Measurements from ENCODE around the gene YPEL1. TPM values are rescaled to one million over a fixed set of nuclear protein-coding genes. Genes with fewer than 3 reads are reported as not detected.

The YPEL1 gene
- total RNA-seq, 1 donor from 2014 or later: 30.5 TPM

- no peak for DNase-seq (ENCODE audit: low spot score, unreplicated experiment)
- TF ChIP-seq CTCF (IDR thresholded peaks at IDR 0.05; ENCODE audit: unreplicated experiment): no peak
- Mint-ChIP-seq H3K27ac (no peak overlapping the region), H3K36me3 (ENCODE audit: insufficient read depth) (peaks cover 16% of the 10 kb centered on the region), H3K27me3 (no peaks in the 10 kb centered on the region), H3K4me3 (ENCODE audit: low read depth) (no peak overlapping the region), H3K4me1 (ENCODE audit: low read depth) (peaks cover 9% of the 10 kb centered on the region), H3K9me3 (ENCODE audit: low read depth) (no peaks in the 10 kb centered on the region)
Observed at GRCh38 chr22:21759646-21760376, 24.2 kb upstream of the YPEL1 start.

GRCh38 chr22:21759093-21759492 lies 23.5 kb upstream of the YPEL1 start:
- H3K27ac Mint-ChIP-seq: no peak overlapping the region
- no peak for TF ChIP-seq CTCF (IDR thresholded peaks at IDR 0.05; ENCODE audit: unreplicated experiment)
- H3K36me3 Mint-ChIP-seq (ENCODE audit: insufficient read depth): peaks cover 15% of the 10 kb centered on the region

GRCh38 chr22:21758091-21758864 lies 22.7 kb upstream of the YPEL1 start:
- DNase-seq (ENCODE audit: low spot score, unreplicated experiment): no peak
- H3K27ac Mint-ChIP-seq: peak overlapping the region; percentile 17
- no peak for TF ChIP-seq CTCF (IDR thresholded peaks at IDR 0.05; ENCODE audit: unreplicated experiment)
- peaks cover 14% of the 10 kb centered on the region for H3K4me1 Mint-ChIP-seq (ENCODE audit: low read depth)
- peaks cover 10% of the 10 kb centered on the region for H3K36me3 Mint-ChIP-seq (ENCODE audit: insufficient read depth)
- no peaks in the 10 kb centered on the region for H3K27me3 Mint-ChIP-seq
- no peak overlapping the region for H3K4me3 Mint-ChIP-seq (ENCODE audit: low read depth)
- no peaks in the 10 kb centered on the region for H3K9me3 Mint-ChIP-seq (ENCODE audit: low read depth)

More at GRCh38 chr22:21759093-21759492, 23.5 kb upstream of the YPEL1 start:
- no peak overlapping the region for H3K4me3 Mint-ChIP-seq (ENCODE audit: low read depth)
- DNase-seq (ENCODE audit: low spot score, unreplicated experiment): no peak
- no peaks in the 10 kb centered on the region for H3K9me3 Mint-ChIP-seq (ENCODE audit: low read depth)
- H3K4me1 Mint-ChIP-seq (ENCODE audit: low read depth): peaks cover 13% of the 10 kb centered on the region
- H3K27me3 Mint-ChIP-seq: no peaks in the 10 kb centered on the region

- no peak for TF ChIP-seq CTCF (IDR thresholded peaks at IDR 0.05; ENCODE audit: unreplicated experiment)
- Mint-ChIP-seq H3K27ac (no peak overlapping the region), H3K4me3 (ENCODE audit: low read depth) (no peak overlapping the region), H3K4me1 (ENCODE audit: low read depth) (peaks cover 14% of the 10 kb centered on the region), H3K9me3 (ENCODE audit: low read depth) (no peaks in the 10 kb centered on the region), H3K36me3 (ENCODE audit: insufficient read depth) (peaks cover 4% of the 10 kb centered on the region), H3K27me3 (no peaks in the 10 kb centered on the region)
- DNase-seq (ENCODE audit: low spot score, unreplicated experiment): no peak
Observed at GRCh38 chr22:21755851-21756284, 20.3 kb upstream of the YPEL1 start.

GRCh38 chr22:21754523-21754922 lies 18.9 kb upstream of the YPEL1 start:
- Mint-ChIP-seq H3K4me3 (ENCODE audit: low read depth) (no peak overlapping the region), H3K9me3 (ENCODE audit: low read depth) (no peaks in the 10 kb centered on the region), H3K27me3 (no peaks in the 10 kb centered on the region), H3K36me3 (ENCODE audit: insufficient read depth) (peaks cover 4% of the 10 kb centered on the region), H3K27ac (peak overlapping the region; percentile 21), H3K4me1 (ENCODE audit: low read depth) (peaks cover 14% of the 10 kb centered on the region)
- DNase-seq (ENCODE audit: low spot score, unreplicated experiment): no peak
- TF ChIP-seq CTCF (IDR thresholded peaks at IDR 0.05; ENCODE audit: unreplicated experiment): no peak

Data from progenitor cell of endocrine pancreas (in vitro differentiated cells).